ENCODE measurements around the gene SRRT.

GRCh38 chr7:100866729-100867039, 8.2 kb upstream of the SRRT start:
- TF ChIP-seq CTCF (IDR thresholded peaks at IDR 0.05; ENCODE audit: low read depth, low read length) = no peak
- TF ChIP-seq EZH2phosphoT487 (IDR thresholded peaks at IDR 0.05; ENCODE audit: low read depth) = no peak

Data from OCI-LY3 (cell line).